ENCODE results near the gene MYH1.
"Not testable (repeated sequence)": the region's sequence is repeated elsewhere in the genome, so short reads cannot be mapped to it uniquely, and the experiment has no call there.

MYH1 gene

DNA sequence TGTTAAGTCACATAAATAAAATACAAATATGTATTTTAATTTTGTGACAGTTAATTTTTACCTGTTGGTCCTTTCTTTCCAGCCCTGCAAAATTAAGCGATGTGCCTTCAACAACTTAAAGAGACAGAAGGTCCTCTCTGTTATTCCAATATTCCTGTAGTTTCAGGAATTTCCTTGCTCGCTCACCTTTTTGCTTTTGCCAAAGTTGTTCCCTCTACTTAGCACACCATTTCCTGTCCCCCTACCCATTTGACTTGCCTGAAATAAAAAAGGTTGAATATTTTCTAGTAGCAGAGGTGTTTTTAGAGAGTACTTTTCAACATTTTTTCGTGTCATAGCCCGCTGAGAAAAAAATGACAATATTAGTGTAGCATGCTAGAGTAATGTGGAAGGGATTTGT is 31.7 kb upstream of the MYH1 start:
- Histone ChIP-seq H3K27ac (no peak overlapping the region), H3K36me3 (replicated peaks) (no peaks in the 10 kb centered on the region), H3K4me3 (ENCODE audit: low read depth, low read length) (no peak overlapping the region), H3K27me3 (replicated peaks) (no peaks in the 10 kb centered on the region)
- no peak for DNase-seq
- in situ Hi-C loops (cut with HindIII; ENCODE audit: low pct_ligation_motif_present, low sequenced_read_pairs), result no loop called here
- TF ChIP-seq, protein P1, sequence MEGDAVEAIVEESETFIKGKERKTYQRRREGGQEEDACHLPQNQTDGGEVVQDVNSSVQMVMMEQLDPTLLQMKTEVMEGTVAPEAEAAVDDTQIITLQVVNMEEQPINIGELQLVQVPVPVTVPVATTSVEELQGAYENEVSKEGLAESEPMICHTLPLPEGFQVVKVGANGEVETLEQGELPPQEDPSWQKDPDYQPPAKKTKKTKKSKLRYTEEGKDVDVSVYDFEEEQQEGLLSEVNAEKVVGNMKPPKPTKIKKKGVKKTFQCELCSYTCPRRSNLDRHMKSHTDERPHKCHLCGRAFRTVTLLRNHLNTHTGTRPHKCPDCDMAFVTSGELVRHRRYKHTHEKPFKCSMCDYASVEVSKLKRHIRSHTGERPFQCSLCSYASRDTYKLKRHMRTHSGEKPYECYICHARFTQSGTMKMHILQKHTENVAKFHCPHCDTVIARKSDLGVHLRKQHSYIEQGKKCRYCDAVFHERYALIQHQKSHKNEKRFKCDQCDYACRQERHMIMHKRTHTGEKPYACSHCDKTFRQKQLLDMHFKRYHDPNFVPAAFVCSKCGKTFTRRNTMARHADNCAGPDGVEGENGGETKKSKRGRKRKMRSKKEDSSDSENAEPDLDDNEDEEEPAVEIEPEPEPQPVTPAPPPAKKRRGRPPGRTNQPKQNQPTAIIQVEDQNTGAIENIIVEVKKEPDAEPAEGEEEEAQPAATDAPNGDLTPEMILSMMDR (IDR thresholded peaks at IDR 0.05; ENCODE audit: low read depth, low read length, missing control alignments), result no peak

DNA sequence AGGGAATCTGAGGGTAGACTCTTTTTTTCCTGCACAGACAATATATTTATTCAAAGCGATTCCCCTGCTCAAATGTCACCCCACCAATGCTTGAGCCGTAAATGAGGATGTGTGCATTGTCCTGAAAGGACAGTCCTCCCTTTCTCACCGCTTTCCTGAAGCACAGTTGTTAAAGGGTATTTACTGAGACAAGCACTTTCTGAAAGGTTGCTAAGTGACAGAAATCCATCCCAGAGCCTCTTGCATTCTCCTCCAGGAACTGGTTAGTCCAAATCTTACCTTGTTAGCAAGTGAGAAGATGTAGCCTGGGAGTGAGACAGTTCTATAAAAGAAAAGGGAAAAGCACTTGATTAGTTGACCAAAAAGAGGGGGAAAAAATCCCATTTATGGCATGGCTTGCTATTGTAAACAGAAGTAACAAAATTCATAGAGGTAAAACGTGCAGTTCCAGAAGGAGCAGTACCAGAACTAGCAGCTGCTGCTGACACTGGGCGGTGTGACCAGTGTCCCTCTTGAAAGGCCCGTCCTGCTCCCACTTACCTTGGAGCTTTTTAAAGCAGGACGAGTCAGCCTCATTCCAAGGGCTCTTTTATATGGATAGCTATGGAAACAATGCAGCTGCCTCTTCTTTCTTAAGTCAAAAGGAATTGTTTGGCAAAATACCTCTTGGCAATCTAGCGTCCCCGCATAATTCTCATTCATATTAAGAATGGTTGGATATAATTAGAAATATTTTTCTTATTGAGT is 30.9 kb upstream of the MYH1 start, which contains the start of gene MYH2:
Gene MYH2 (minus strand): TSS at position 563 of the 747 bp plus-strand sequence. CDS start 1,738 bp downstream, outside the sequence.
- DNase-seq, result no peak
- H3K36me3 ChIP-seq (replicated peaks), result no peaks in the 10 kb centered on the region
- H3K27ac ChIP-seq, result no peak within 1 kb of the TSS
- H3K4me3 ChIP-seq (ENCODE audit: low read depth, low read length), result no peak within 1 kb of the TSS
- TF ChIP-seq, protein P1 (IDR thresholded peaks at IDR 0.05; ENCODE audit: low read depth, low read length, missing control alignments), result no peak
- in situ Hi-C loops (cut with HindIII; ENCODE audit: low pct_ligation_motif_present, low sequenced_read_pairs), result no loop called here
- no peaks in the 10 kb centered on the region for H3K27me3 ChIP-seq (replicated peaks)

DNA sequence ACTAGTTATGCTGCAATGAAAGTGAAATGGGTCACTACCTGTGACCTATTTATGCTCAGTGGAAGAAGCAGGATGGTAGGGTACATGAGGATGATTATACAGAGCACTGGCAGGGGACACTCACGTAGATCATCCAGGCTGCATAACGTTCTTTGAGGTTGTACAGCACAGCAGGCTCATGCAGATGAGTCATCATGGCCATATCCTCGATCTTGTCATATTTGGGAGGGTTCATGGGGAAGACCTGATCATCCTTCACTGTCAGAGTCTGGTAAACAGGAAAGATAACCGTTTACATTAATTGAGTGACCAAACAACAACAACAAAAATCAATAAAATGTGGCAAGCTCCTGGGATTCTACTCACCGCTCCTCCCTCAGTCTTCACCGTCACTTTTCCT is 29.0 kb upstream of the MYH1 start:
- in situ Hi-C loops (cut with HindIII; ENCODE audit: low pct_ligation_motif_present, low sequenced_read_pairs), result no loop called here
- Histone ChIP-seq H3K36me3 (replicated peaks) (no peaks in the 10 kb centered on the region), H3K27me3 (replicated peaks) (no peaks in the 10 kb centered on the region), H3K27ac (no peak overlapping the region), H3K4me3 (ENCODE audit: low read depth, low read length) (no peak overlapping the region)
- DNase-seq, result no peak
- TF ChIP-seq, protein P1 (IDR thresholded peaks at IDR 0.05; ENCODE audit: low read depth, low read length, missing control alignments), result no peak

DNA sequence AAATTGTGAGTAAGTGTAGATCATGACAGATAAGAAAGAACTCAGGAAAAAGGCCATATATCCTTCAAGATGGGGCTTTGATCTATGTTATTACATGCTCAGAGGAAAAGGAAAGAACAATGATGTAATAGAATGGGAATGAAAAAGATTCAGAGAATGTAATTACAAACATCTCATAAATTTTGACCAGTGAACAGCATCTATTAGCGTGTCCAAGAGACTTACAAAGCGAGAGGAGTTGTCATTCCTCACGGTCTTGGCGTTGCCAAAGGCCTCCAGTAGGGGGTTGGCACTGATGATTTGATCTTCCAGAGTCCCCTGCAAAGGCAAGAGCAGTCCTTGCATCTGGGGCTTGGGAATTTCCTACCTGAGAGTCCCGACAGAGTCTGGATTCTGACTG is 25.1 kb upstream of the MYH1 start:
- DNase-seq; H3K27ac ChIP-seq; H3K36me3 ChIP-seq (replicated peaks); in situ Hi-C loops (cut with HindIII; ENCODE audit: low pct_ligation_motif_present, low sequenced_read_pairs); H3K4me3 ChIP-seq (ENCODE audit: low read depth, low read length); H3K27me3 ChIP-seq (replicated peaks): not testable (repeated sequence)

DNA sequence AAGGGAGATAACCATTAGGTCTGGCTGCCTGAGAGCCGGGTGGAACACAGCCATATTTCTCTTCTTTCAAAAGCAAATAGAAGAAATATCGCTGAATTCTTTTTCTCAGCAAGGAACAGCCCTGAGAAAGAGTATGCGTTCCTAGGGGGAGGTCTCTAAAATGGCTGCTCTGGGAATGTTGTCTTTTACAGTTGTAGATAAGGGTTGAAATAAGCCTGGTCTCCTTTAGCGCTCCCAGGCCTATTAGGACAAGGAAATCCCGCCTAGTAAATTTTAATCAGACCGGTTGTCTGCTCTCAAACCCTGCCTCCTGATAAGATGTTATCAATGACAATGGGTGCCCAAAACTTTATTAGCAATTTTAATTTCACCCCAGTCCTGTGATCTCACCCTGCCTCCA is 22.8 kb upstream of the MYH1 start:
- in situ Hi-C loops (cut with HindIII; ENCODE audit: low pct_ligation_motif_present, low sequenced_read_pairs); H3K27ac ChIP-seq; H3K4me3 ChIP-seq (ENCODE audit: low read depth, low read length); H3K36me3 ChIP-seq (replicated peaks); H3K27me3 ChIP-seq (replicated peaks); DNase-seq: not testable (repeated sequence)

DNA sequence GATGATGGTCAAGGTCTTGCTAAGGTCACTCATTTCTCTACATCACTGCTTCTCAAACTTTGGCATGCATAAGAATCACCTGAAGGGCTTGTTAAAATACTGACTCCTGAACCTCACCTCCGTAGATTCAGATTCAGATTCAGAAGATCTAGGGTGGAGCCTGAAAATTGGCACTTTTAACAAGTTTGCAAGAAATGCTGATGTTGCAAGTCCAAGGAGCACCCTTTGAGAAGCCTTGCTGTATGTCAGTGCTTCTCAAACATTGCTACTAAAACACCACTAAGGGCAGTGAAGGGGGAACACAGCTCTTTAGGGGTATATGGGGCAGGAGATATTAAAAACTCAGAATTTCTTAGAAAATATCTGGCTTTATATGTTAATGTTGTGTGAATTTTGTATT is 13.7 kb upstream of the MYH1 start:
- Histone ChIP-seq H3K4me3 (ENCODE audit: low read depth, low read length) (no peak overlapping the region), H3K36me3 (replicated peaks) (no peaks in the 10 kb centered on the region), H3K27me3 (replicated peaks) (no peaks in the 10 kb centered on the region), H3K27ac (no peak overlapping the region)
- in situ Hi-C loops (cut with HindIII; ENCODE audit: low pct_ligation_motif_present, low sequenced_read_pairs), result no loop called here
- no peak for DNase-seq
- TF ChIP-seq, protein P1 (IDR thresholded peaks at IDR 0.05; ENCODE audit: low read depth, low read length, missing control alignments), result no peak

DNA sequence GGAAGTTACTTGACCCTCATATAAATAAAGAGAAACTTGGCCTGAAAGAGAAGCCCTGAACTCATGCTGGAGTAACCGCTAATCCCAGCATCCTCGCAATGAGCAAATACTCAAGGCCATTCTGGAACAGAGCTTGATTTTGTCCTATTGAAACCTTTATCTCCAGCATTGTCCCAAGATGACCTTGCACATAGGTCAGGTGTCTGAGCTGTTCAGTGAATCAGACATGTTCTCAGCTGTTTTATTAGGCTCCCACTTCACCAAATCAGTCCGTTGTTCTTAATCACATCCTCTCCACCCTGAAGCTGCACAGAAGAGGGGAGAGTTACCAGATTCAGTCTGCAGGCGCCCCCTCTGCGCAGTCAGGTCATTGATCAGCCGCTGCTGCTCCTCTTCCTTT is 9.1 kb upstream of the MYH1 start:
- Histone ChIP-seq H3K27ac (no peak overlapping the region), H3K36me3 (replicated peaks) (no peaks in the 10 kb centered on the region), H3K27me3 (replicated peaks) (no peaks in the 10 kb centered on the region), H3K4me3 (ENCODE audit: low read depth, low read length) (no peak overlapping the region)
- in situ Hi-C loops (cut with HindIII; ENCODE audit: low pct_ligation_motif_present, low sequenced_read_pairs), result no loop called here
- no peak for DNase-seq
- TF ChIP-seq, protein P1 (IDR thresholded peaks at IDR 0.05; ENCODE audit: low read depth, low read length, missing control alignments), result no peak
